HCT116 (cell line): Measurements from ENCODE around the gene RADIL. TPM values are rescaled to one million over a fixed set of nuclear protein-coding genes. Genes with fewer than 3 reads are reported as not detected.
A peak's percentile ranks its signal among the peaks of the same experiment; 100 is the strongest.

Source experiments
- ATAC-seq: fragments of 200-7000 bp; cut with Tn5 transposase; 2 replicates; pipeline ENCODE4 v1.9.1; 2020; ENCODE audit warnings: mild to moderate bottlenecking, moderate library complexity
- BruUV-seq: library from RNA; stranded (reverse); fragments of 400-500 nt; replicated peaks from 2 replicates; lab custom pipeline; 2021; lab: Mats Ljungman, UMichigan
- CTCF ChIA-PET: fragments of 300-600 bp; sonication (Branson Sonifier 250); formaldehyde crosslinking; loops from one replicate; lab custom pipeline; 2021; ENCODE audit warnings: antibody characterized with exemption; lab: Charles Lee
- POLR2A ChIA-PET: fragments of 300-600, 350-600 bp; sonication (Branson Sonifier 250); formaldehyde crosslinking; loops from one replicate; lab custom pipeline; 2021; ENCODE audit warnings: antibody characterized with exemption; lab: Charles Lee
- RAD21 ChIA-PET, 2 experiments: fragments of 300-600 bp; sonication (Branson Sonifier 250); formaldehyde crosslinking; loops; one replicate each; lab custom pipeline; 2023; ENCODE audit warnings: low total read pairs in 2 of 2; ENCODE audit not compliant: uncharacterized antibody in 2 of 2, unreplicated experiment in 2 of 2, low non-redundant PET in 1 of 2; lab: Charles Lee
- DNase-seq: peaks from one replicate; pipeline ENCODE4 v3.0.0-alpha.2; 2010; ENCODE audit warnings: low read depth, low spot score
- H2AFZ ChIP-seq: fragments of 200-600 bp; shearing (Covaris generic), sonication (generic); 2 replicates; pipeline ENCODE4 v1.6.1; 2017; ENCODE audit warnings: low read depth, mixed run types, mixed read lengths, antibody characterized with exemption, low read length; ENCODE audit not compliant: poor library complexity, severe bottlenecking
- H3K27ac ChIP-seq: 2 replicates; pipeline ENCODE4 v1.5.1; 2012; ENCODE audit warnings: low read depth, low read length
- H3K27me3 ChIP-seq: fragments of 200-600 bp; sonication (generic); 2 replicates; pipeline ENCODE4 v1.6.1; 2016; ENCODE audit warnings: mixed run types, low read length, mixed read lengths; ENCODE audit not compliant: insufficient read depth
- H3K36me3 ChIP-seq, 2 experiments: fragments of 200-500 bp in 1 of 2; fragments of 200-600 bp in 1 of 2; sonication (Bioruptor generic) in 1 of 2; sonication (generic) in 1 of 2; 2 replicates each; pipeline versions ENCODE4 v1.5.1 to v1.6.1; 2014 to 2016; ENCODE audit warnings: low read length in 2 of 2, inconsistent platforms in 1 of 2, mixed read lengths in 1 of 2, mixed run types in 1 of 2; ENCODE audit not compliant: insufficient read depth in 2 of 2, control insufficient read depth in 1 of 2
- H3K4me1 ChIP-seq, 2 experiments: fragments of 200-600 bp in 1 of 2; sonication (generic) in 1 of 2; 2 replicates each; pipeline versions ENCODE4 v1.5.1 to v1.6.1; 2012 to 2017; ENCODE audit warnings: low read length in 2 of 2, inconsistent platforms in 1 of 2, mild to moderate bottlenecking in 1 of 2, mixed read lengths in 1 of 2, mixed run types in 1 of 2, moderate library complexity in 1 of 2; ENCODE audit not compliant: insufficient read depth in 2 of 2, control insufficient read depth in 1 of 2
- H3K4me2 ChIP-seq: fragments of 200-600 bp; sonication (generic); 2 replicates; pipeline ENCODE4 v1.6.1; 2017; ENCODE audit warnings: mixed run types, low read length, mixed read lengths
- H3K4me3 ChIP-seq, 2 experiments: fragments of 200-600 bp in 1 of 2; sonication (generic) in 1 of 2; replicated peaks in 1 of 2; 2 replicates each; pipeline ENCODE4 v1.5.1; 2011 to 2016; ENCODE audit warnings: low read length in 2 of 2, control low read depth in 1 of 2, low read depth in 1 of 2, mild to moderate bottlenecking in 1 of 2, mixed read lengths in 1 of 2, mixed run types in 1 of 2
- H3K79me2 ChIP-seq: fragments of 200-600 bp; sonication (generic); 2 replicates; pipeline ENCODE4 v1.6.1; 2017; ENCODE audit warnings: mild to moderate bottlenecking, mixed run types, low read length, moderate library complexity, mixed read lengths; ENCODE audit not compliant: insufficient read depth
- H3K9ac ChIP-seq: fragments of 200-600 bp; sonication (generic); 2 replicates; pipeline ENCODE4 v1.6.1; 2016; ENCODE audit warnings: low read length, mixed read lengths
- H3K9me2 ChIP-seq: fragments of 200-600 bp; sonication (generic), shearing (Covaris generic); 2 replicates; pipeline ENCODE4 v1.6.1; 2017; ENCODE audit warnings: mixed run types, mild to moderate bottlenecking, moderate library complexity; ENCODE audit not compliant: insufficient read depth
- H3K9me3 ChIP-seq, 2 experiments: fragments of 200-500 bp in 1 of 2; fragments of 200-600 bp in 1 of 2; sonication (Bioruptor generic) in 1 of 2; sonication (generic) in 1 of 2; 2 replicates each; pipeline ENCODE4 v1.6.1; 2014 to 2017; ENCODE audit warnings: low read length in 2 of 2, mixed read lengths in 2 of 2, inconsistent platforms in 1 of 2, low read depth in 1 of 2, mild to moderate bottlenecking in 1 of 2, mixed run types in 1 of 2, moderate library complexity in 1 of 2; ENCODE audit not compliant: control insufficient read depth in 1 of 2, insufficient read depth in 1 of 2
- H4K20me1 ChIP-seq: fragments of 200-600 bp; sonication (generic), shearing (Covaris generic); 2 replicates; pipeline ENCODE4 v1.6.1; 2017; ENCODE audit warnings: mixed run types, mild to moderate bottlenecking, moderate library complexity; ENCODE audit not compliant: insufficient read depth
- CBX3 ChIP-seq: IDR thresholded peaks from 2 replicates; pipeline ENCODE4 v1.6.1; 2012; ENCODE audit warnings: low read depth
- CEBPB ChIP-seq: IDR thresholded peaks from 2 replicates; pipeline ENCODE4 v1.6.1; 2012; ENCODE audit warnings: low read depth
- EGR1 ChIP-seq: IDR thresholded peaks from 2 replicates; pipeline ENCODE4 v1.6.1; 2012; ENCODE audit warnings: low read depth
- ELF1 ChIP-seq: IDR thresholded peaks from 2 replicates; pipeline ENCODE4 v1.6.1; 2012; ENCODE audit warnings: low read depth, borderline replicate concordance
- EZH2 ChIP-seq: fragments of 200-600 bp; sonication (generic); IDR thresholded peaks from 2 replicates; pipeline ENCODE4 v1.6.1; 2017; ENCODE audit warnings: antibody characterized with exemption, mixed run types
- EZH2phosphoT487 ChIP-seq: fragments of 200-600 bp; IDR thresholded peaks from 2 replicates; pipeline ENCODE4 v1.6.1; 2018; ENCODE audit warnings: antibody characterized with exemption, borderline replicate concordance
- FOSL1 ChIP-seq: IDR thresholded peaks from 2 replicates; pipeline ENCODE4 v1.6.1; 2012; ENCODE audit warnings: low read depth
- JUND ChIP-seq: IDR thresholded peaks from 2 replicates; pipeline ENCODE4 v1.6.1; 2012
- MAX ChIP-seq: IDR thresholded peaks from 2 replicates; pipeline ENCODE4 v1.6.1; 2012
- POLR2A ChIP-seq: IDR thresholded peaks from 2 replicates; pipeline ENCODE4 v1.7.0; 2011; ENCODE audit warnings: borderline replicate concordance; ENCODE audit not compliant: insufficient read depth, insufficient read length; ENCODE audit errors: extremely low read depth
- POLR2AphosphoS5 ChIP-seq: IDR thresholded peaks from 2 replicates; pipeline ENCODE4 v1.6.1; 2011; ENCODE audit warnings: mild to moderate bottlenecking, low read depth, low read length, moderate library complexity
- RAD21 ChIP-seq: IDR thresholded peaks from 2 replicates; pipeline ENCODE4 v1.6.1; 2012; ENCODE audit warnings: low read depth, mild to moderate bottlenecking
- SRF ChIP-seq: IDR thresholded peaks from 2 replicates; pipeline ENCODE4 v1.6.1; 2012; ENCODE audit warnings: low read depth
- TCF7L2 ChIP-seq: IDR thresholded peaks from 2 replicates; pipeline ENCODE4 v1.7.0; 2011; ENCODE audit warnings: borderline replicate concordance, inconsistent platforms; ENCODE audit not compliant: insufficient read depth, insufficient read length; ENCODE audit errors: extremely low read depth
- YY1 ChIP-seq: IDR thresholded peaks from 2 replicates; pipeline ENCODE4 v1.6.1; 2011; ENCODE audit warnings: low read length, low read depth, moderate library complexity, mild to moderate bottlenecking; ENCODE audit not compliant: insufficient replicate concordance; ENCODE audit errors: extremely low read depth
- ZBTB33 ChIP-seq: IDR thresholded peaks from 2 replicates; pipeline ENCODE4 v1.6.1; 2011; ENCODE audit warnings: mild to moderate bottlenecking, low read length, moderate library complexity; ENCODE audit not compliant: insufficient replicate concordance; ENCODE audit errors: extremely low read depth
- ZNF274 ChIP-seq: fragments of 200-500 bp; sonication (Bioruptor generic); IDR thresholded peaks from 2 replicates; pipeline ENCODE4 v1.6.1; 2014; ENCODE audit warnings: mild to moderate bottlenecking, low read depth, low read length, inconsistent platforms
- intact Hi-C: fragments of 100-400 bp; cut with micrococcal nuclease; formaldehyde crosslinking; loops from 2 replicates; pipeline ENCODE4 v1.10.0; 2022
- total RNA-seq: library from RNA; stranded (reverse); gene quantifications from one replicate; pipeline ENCODE4 v1.2.1, GENCODE V29; 2021; ENCODE audit not compliant: unreplicated experiment

Gene RADIL
- total RNA-seq, 1 experiment from 2014 or later, result 5.3 TPM

- H2AFZ ChIP-seq, result no peak overlapping the region
- no peaks in the 10 kb centered on the region for H4K20me1 ChIP-seq
- no peaks in the 10 kb centered on the region for H3K9me3 ChIP-seq
- peaks cover 5 to 16% of the 10 kb centered on the region in 2 experiments; a peak in 3 of 4 replicates for H3K4me1 ChIP-seq
- no peaks in the 10 kb centered on the region for H3K27me3 ChIP-seq
- POLR2A ChIA-PET, result no interaction called here
- CTCF ChIA-PET, result no interaction called here
- BruUV-seq, result no TSS peak
- RAD21 ChIA-PET, result no interaction called here
- intact Hi-C loops, result no loop called here
- peaks cover 27% of the 10 kb centered on the region for H3K79me2 ChIP-seq
- DNase-seq (no peak), ATAC-seq (no peak)
- H3K27ac ChIP-seq, result no peak overlapping the region
- peak overlapping the region; percentile 89; the same call in 1 of the 2 replicates for H3K9ac ChIP-seq
- H3K4me2 ChIP-seq, result peak overlapping the region; percentile 88
- TF ChIP-seq EGR1, result no peak
- no peak for TF ChIP-seq ELF1
- no peak for TF ChIP-seq ZBTB33
- no peak for TF ChIP-seq MAX
- no peak for TF ChIP-seq EZH2
- H3K9me2 ChIP-seq, result no peaks in the 10 kb centered on the region
- H3K4me3 ChIP-seq, result peak overlapping the region; percentile 97 to 100; a peak in 3 of 4 replicates
- no peaks in the 10 kb centered on the region; a peak in 2 of 4 replicates for H3K36me3 ChIP-seq
Observed at GRCh38 chr7:4774007-4774406, 109.5 kb downstream of the RADIL start.

DNA sequence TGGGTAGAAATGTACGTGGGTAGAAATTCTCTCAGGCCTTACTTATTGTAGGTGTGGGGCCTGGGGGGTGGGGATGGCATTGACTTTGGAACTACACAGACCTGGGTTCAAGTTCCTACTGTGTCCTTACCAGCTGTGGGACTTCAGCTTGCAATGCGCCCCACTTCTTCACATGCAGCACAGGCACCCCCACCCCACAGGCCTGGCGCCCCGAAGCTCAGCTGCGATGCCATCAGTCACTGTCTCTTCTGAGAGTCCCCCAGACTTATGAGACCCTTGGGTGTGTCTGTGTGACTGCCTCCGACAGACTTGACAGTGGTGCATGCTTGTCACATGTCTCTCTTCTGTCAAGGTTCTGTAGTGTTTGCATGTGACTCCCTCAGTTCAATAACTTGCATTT, 111.2 kb downstream of the RADIL start:
- H4K20me1 ChIP-seq, result no peaks in the 10 kb centered on the region
- no peaks in the 10 kb centered on the region for H3K27me3 ChIP-seq
- ChIA-PET RAD21 (no interaction called here), CTCF (no interaction called here), POLR2A (no interaction called here)
- ATAC-seq (no peak), DNase-seq (no peak)
- no peaks in the 10 kb centered on the region for H3K9me2 ChIP-seq
- H3K4me3 ChIP-seq, result no peak overlapping the region
- H3K79me2 ChIP-seq, result peaks cover 20% of the 10 kb centered on the region
- no peaks in the 10 kb centered on the region for H3K9me3 ChIP-seq
- peaks cover 0 to 3% of the 10 kb centered on the region in 2 experiments; a peak in 2 of 4 replicates for H3K36me3 ChIP-seq
- H3K4me1 ChIP-seq, result peaks cover 5 to 16% of the 10 kb centered on the region in 2 experiments; a peak in 3 of 4 replicates
- no TSS peak for BruUV-seq
- H2AFZ ChIP-seq, result no peak overlapping the region
- no peak overlapping the region for H3K27ac ChIP-seq
- intact Hi-C loops, result no loop called here
- H3K4me2 ChIP-seq, result no peak overlapping the region
- no peak overlapping the region for H3K9ac ChIP-seq
- no peak for TF ChIP-seq POLR2AphosphoS5
- TF ChIP-seq ELF1, result no peak
- no peak for TF ChIP-seq CEBPB
- no peak for TF ChIP-seq POLR2A
- TF ChIP-seq TCF7L2, result no peak
- TF ChIP-seq CBX3, result no peak
- TF ChIP-seq SRF, result no peak
- TF ChIP-seq EZH2phosphoT487, result no peak
- no peak for TF ChIP-seq MAX
- TF ChIP-seq RAD21, result no peak
- TF ChIP-seq ZBTB33, result no peak
- no peak for TF ChIP-seq YY1
- no peak for TF ChIP-seq EGR1
- no peak for TF ChIP-seq FOSL1
- no peak for TF ChIP-seq JUND
- TF ChIP-seq ZNF274, result no peak
